HK-2 (cell line): Measurements from ENCODE around the gene MPST.
"Not testable (repeated sequence)": the region's sequence is repeated elsewhere in the genome, so short reads cannot be mapped to it uniquely, and the experiment has no call there.

Experiments
- DNase-seq: peaks from one replicate; pipeline ENCODE4 v3.0.0-alpha.2; 2018; ENCODE audit not compliant: unreplicated experiment

MPST gene

GRCh38 chr22:37019309-37020191 is at the start of gene MPST, which contains the start of gene TST:
TSS of gene MPST (plus strand) at chr22:37019742. CDS start at chr22:37019837, 95 bp downstream.
TSS of gene TST (minus strand) at chr22:37019447. CDS start at chr22:37018732, 715 bp downstream.
- DNase-seq = peak; percentile 60

DNA sequence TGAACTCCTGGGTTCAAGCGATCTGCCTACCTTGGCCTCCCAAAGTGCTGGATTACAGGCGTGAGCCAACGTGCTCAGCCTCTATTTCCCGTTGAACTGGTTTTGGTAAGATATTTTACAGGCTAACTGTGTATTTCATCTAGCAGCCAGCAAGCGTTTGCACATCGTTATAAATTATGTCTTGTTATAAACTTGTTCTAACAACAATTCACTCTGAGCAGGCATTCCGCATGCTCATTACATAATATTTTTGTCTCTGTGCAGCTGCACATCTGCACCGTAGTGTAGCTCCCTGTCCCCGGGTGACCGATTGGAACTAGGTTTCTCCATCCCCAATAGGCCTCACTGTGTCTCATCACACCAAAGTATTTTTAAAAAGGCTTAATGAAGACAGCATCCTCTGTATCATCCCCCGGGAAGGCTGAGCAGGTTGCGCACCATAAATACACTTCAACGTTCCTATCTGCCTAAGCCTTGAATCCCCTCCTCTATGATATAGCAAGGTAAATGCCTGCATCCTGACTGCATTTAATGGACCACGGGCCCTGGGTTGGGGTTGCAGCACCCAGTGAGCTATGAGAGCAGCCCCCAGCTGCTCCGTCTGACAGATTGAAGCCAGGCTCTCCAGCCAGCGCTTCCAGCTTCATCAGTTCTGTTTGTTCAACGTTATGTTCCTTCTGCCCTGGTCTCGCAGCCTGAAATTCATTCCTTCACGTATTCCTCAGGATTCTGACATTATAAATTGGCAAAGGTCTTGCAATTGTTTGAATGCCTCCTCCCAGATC is 48.0 kb upstream of the MPST start:
- no peak for DNase-seq

- no peak for DNase-seq
Observed at GRCh38 chr22:36976606-36977005, 42.9 kb upstream of the MPST start.

- no peak for DNase-seq
Observed at GRCh38 chr22:36977401-36977861, 42.1 kb upstream of the MPST start.

- DNase-seq = peak; percentile 78
Observed at GRCh38 chr22:36977947-36978660, 41.4 kb upstream of the MPST start.

DNA sequence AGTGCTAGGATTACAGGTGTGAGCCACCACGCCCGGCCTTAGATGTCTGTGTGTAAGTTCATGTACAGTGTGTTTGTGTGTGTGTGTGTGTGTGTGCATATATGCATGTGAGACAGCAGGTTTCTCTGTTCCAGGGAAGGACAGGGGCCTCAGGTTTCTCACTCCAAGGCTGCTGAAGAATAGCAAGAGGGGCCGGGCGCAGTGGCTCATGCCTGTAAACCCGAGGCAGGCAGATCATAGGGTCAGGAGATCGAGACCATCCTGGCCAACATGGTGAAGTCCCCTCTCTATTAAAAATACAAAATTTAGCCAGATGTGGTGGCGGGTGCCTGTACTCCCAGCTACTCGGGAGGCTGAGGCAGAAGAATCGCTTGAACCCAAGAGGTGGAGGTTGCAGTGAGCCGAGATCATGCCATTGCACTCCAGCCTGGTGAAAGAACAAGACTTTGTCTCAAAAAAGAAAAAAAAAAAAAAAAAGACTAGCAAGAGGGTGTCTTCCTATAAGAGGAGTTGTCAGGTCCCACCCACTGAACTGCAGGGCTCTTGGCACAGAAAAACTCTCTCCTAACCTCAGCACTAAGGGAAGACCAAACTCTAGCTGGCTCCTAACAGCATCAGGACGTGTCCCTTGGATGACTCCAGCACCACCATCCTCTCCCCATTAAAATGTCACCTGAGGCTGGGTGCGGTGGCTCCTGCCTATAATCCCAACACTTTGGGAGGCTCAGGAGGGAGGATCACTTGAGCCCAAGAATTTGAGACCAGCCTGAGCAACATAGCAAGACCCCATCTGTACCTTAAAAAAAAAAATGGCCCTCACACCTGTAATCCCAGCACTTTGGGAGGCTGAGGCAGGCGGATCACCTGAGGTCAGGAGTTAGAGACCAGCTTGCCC is 40.3 kb upstream of the MPST start:
- no peak for DNase-seq

- DNase-seq = no peak
Observed at GRCh38 chr22:36981247-36981775, 38.2 kb upstream of the MPST start.

- no peak for DNase-seq
Observed at GRCh38 chr22:36982136-36982535, 37.4 kb upstream of the MPST start.

DNA sequence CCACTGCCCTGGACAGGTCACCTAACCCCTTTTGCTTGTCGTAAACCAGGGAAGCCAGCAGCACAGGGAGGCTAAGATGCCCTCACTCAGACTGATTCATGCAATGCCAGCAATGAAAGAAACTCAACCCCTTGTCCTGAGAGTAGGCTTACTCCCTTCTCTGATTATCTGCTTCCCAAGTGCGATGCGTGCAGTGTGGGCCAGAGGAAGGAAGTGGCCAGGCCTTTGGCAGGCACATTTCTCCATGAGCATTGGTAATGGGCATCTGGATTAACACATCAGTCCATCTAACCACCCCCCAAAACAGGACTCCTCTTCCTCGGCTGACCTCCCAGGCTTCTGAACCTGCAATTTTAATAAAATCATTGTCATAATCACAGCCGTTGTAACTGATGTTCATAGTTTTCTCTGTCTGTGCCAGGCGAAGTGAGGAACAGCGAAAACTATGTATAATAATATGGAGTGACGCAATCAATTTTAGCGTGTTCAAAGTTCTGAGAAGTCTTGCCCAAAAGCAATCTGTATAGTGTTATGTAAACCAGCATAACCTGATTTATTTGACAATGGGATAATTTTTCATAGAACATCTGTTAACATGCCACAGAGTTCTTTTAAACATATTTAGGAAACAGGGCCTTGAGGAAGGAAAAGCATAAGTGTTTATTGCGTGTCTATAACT is 34.2 kb upstream of the MPST start:
- no peak for DNase-seq

GRCh38 chr22:36986242-36986821 is 33.2 kb upstream of the MPST start:
- DNase-seq = peak; percentile 53

- no peak for DNase-seq
Observed at GRCh38 chr22:36988075-36988832, 31.3 kb upstream of the MPST start.

DNA sequence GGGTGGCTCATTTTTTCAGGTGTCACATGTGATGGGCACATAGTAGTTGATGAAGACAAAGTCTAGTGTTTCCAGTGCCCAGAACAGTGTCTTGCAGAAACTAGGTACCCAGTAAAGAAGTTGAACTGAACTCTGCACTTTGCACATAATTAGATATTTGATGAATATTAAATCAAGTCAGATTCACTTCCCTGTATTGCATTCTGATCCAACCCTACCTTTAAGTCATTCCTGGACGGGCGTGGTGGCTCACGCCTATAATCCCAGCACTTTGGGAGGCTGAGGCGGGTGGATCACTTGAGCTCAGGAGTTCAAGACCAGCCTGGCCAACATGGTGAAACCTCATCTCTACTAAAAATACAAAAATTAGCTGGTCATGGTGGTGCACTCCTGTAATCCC is 30.5 kb upstream of the MPST start:
- DNase-seq = not testable (repeated sequence)

- no peak for DNase-seq
Observed at GRCh38 chr22:36990457-36990856, 29.1 kb upstream of the MPST start.

- no peak for DNase-seq
Observed at GRCh38 chr22:36991206-36991605, 28.3 kb upstream of the MPST start.

GRCh38 chr22:36997746-36998145 is 21.8 kb upstream of the MPST start:
- no peak for DNase-seq

- no peak for DNase-seq
Observed at GRCh38 chr22:36998620-36999351, 20.8 kb upstream of the MPST start.

GRCh38 chr22:36999463-36999862 is 20.1 kb upstream of the MPST start:
- DNase-seq = no peak
